HepG2 (cell line): ENCODE data around the gene SOBP. TPM values are rescaled to one million over a fixed set of nuclear protein-coding genes. Genes with fewer than 3 reads are reported as not detected.

Experiments
- ATAC-seq: fragments of 200-7000 bp; cut with Tn5 transposase; 3 replicates; pipeline ENCODE4 v1.9.1; 2020; ENCODE audit warnings: mild to moderate bottlenecking, moderate library complexity
- BruUV-seq: library from RNA; stranded (reverse); fragments of 400-500 nt; replicated peaks from 2 replicates; lab custom pipeline; 2021; lab: Mats Ljungman, UMichigan
- CTCF ChIA-PET: fragments of 300-600 bp; formaldehyde crosslinking; extraction: SDS; loops from one replicate; lab custom pipeline; 2021; ENCODE audit warnings: low total read pairs, inconsistent platforms, low intra/inter-chr PET ratio; lab: Yijun Ruan, JAX
- POLR2A ChIA-PET: fragments of 350-600 bp; sonication (Branson Sonifier 250); formaldehyde crosslinking; loops from one replicate; lab custom pipeline; 2020; ENCODE audit warnings: antibody characterized with exemption, inconsistent platforms; lab: Yijun Ruan, JAX
- DNase-seq: peaks from one replicate; pipeline ENCODE4 v3.0.0-alpha.2; 2015; ENCODE audit warnings: low spot score
- FAIRE-seq: peaks from 3 replicates; lab custom pipeline; 2011; peaks lifted over from hg19 to GRCh38; lab: Jason Lieb, UNC
- H2AFZ ChIP-seq: one replicate; pipeline ENCODE4 v1.6.1; 2011; ENCODE audit warnings: low read length, inconsistent platforms
- H3K27ac ChIP-seq: fragments of 300-600 bp; 3 replicates; pipeline ENCODE4 v1.8.0; 2011; ENCODE audit warnings: mixed run types, mild to moderate bottlenecking, mixed read lengths, low read length, inconsistent platforms; ENCODE audit not compliant: insufficient read depth; ENCODE audit errors: extremely low read length
- H3K27me3 ChIP-seq, 2 experiments: fragments of 200-600 bp in 1 of 2; 2 replicates in 1 of 2; 3 replicates in 1 of 2; pipeline versions ENCODE4 v1.6.0 to v1.8.0; 2011; ENCODE audit warnings: low read length in 2 of 2, mild to moderate bottlenecking in 2 of 2, moderate library complexity in 2 of 2, inconsistent platforms in 1 of 2; ENCODE audit not compliant: insufficient read depth in 2 of 2, control insufficient read depth in 1 of 2
- H3K36me3 ChIP-seq, 2 experiments: fragments of 200-600 bp in 1 of 2; replicated peaks in 1 of 2; 2 replicates in 1 of 2; 3 replicates in 1 of 2; pipeline versions ENCODE4 v1.5.1 to v1.8.0; 2011; ENCODE audit warnings: low read length in 2 of 2, inconsistent platforms in 1 of 2; ENCODE audit not compliant: insufficient read depth in 2 of 2, control insufficient read depth in 1 of 2
- H3K4me1 ChIP-seq: 2 replicates; pipeline ENCODE4 v1.5.1; 2012; ENCODE audit warnings: low read length, inconsistent platforms; ENCODE audit not compliant: insufficient read depth
- H3K4me2 ChIP-seq: 2 replicates; pipeline ENCODE4 v1.6.0; 2011; ENCODE audit warnings: low read depth, low read length, inconsistent platforms
- H3K4me3 ChIP-seq, 3 experiments: fragments of 200-600 bp in 1 of 3; sonication (generic), shearing (Covaris generic) in 1 of 3; replicated peaks in 1 of 3; 2 replicates each; pipeline ENCODE4 v1.5.1; 2011 to 2016; ENCODE audit warnings: low read length in 3 of 3, inconsistent platforms in 2 of 3, low read depth in 2 of 3, mild to moderate bottlenecking in 2 of 3, control low read depth in 1 of 3, mixed read lengths in 1 of 3; ENCODE audit not compliant: insufficient read depth in 1 of 3
- H3K79me2 ChIP-seq: one replicate; pipeline ENCODE4 v1.6.1; 2011; ENCODE audit warnings: low read length, inconsistent platforms; ENCODE audit not compliant: insufficient read depth
- H3K9ac ChIP-seq: 2 replicates; pipeline ENCODE4 v1.6.0; 2011; ENCODE audit warnings: mild to moderate bottlenecking, low read depth, low read length, inconsistent platforms; ENCODE audit not compliant: insufficient read depth
- H3K9me3 ChIP-seq: 2 replicates; pipeline ENCODE4 v1.5.1; 2012; ENCODE audit warnings: mild to moderate bottlenecking, low read length
- H4K20me1 ChIP-seq: 2 replicates; pipeline ENCODE4 v1.6.0; 2011; ENCODE audit warnings: inconsistent platforms, mild to moderate bottlenecking, low read length, moderate library complexity; ENCODE audit not compliant: insufficient read depth
- ATF3 ChIP-seq: sonication (generic); formaldehyde crosslinking; IDR thresholded peaks from 2 replicates; pipeline ENCODE4 v1.4.0; 2020; ENCODE audit warnings: missing genetic modification reagents
- CBX2 ChIP-seq, 2 experiments: fragments of 200-600 bp in 1 of 2; sonication (generic); formaldehyde crosslinking in 1 of 2; IDR thresholded peaks; 2 replicates each; pipeline versions ENCODE4 v1.7.0 to v1.8.1; 2018 to 2022; ENCODE audit warnings: low read depth in 2 of 2, low read length in 1 of 2, mild to moderate bottlenecking in 1 of 2, missing genetic modification reagents in 1 of 2
- EP300 ChIP-seq, 3 experiments: sonication (generic) in 1 of 3; formaldehyde crosslinking in 1 of 3; IDR thresholded peaks; 2 replicates each; pipeline versions ENCODE4 v1.5.1 to v1.6.1; 2011 to 2020; ENCODE audit warnings: low read depth in 2 of 3, low read length in 2 of 3, borderline replicate concordance in 1 of 3, improper control_type of control experiment in 1 of 3, mild to moderate bottlenecking in 1 of 3, missing genetic modification reagents in 1 of 3, moderate library complexity in 1 of 3
- GATA4 ChIP-seq: sonication (generic); IDR thresholded peaks from 2 replicates; pipeline ENCODE4 v1.6.1; 2016; ENCODE audit warnings: antibody characterized with exemption, low read depth, borderline replicate concordance
- HMG20B ChIP-seq: conservative IDR thresholded peaks from 2 replicates; pipeline ENCODE4 v1.6.1; 2016; ENCODE audit warnings: missing genetic modification reagents, missing compliant biosample characterization
- MAF1 ChIP-seq: sonication (generic); formaldehyde crosslinking; IDR thresholded peaks from 2 replicates; pipeline ENCODE4 v1.5.0; 2020; ENCODE audit warnings: missing genetic modification reagents, borderline replicate concordance
- NCOA1 ChIP-seq: sonication (generic); formaldehyde crosslinking; IDR thresholded peaks from 2 replicates; pipeline ENCODE4 v1.9.0; 2021; ENCODE audit warnings: missing genetic modification reagents
- RNF2 ChIP-seq: fragments of 450-650 bp; conservative IDR thresholded peaks from 2 replicates; pipeline ENCODE4 v1.6.1; 2016; ENCODE audit warnings: low read depth
- SMARCE1 ChIP-seq: fragments of 450-650 bp; IDR thresholded peaks from 2 replicates; pipeline ENCODE4 v1.6.1; 2017; ENCODE audit warnings: borderline replicate concordance
- U2AF2 ChIP-seq: fragments of 200-400 bp; formaldehyde crosslinking; IDR thresholded peaks from 2 replicates; pipeline ENCODE4 v1.6.1; 2017; ENCODE audit warnings: low read depth, mild to moderate bottlenecking, low read length
- ZBTB38 ChIP-seq: sonication (generic); formaldehyde crosslinking; IDR thresholded peaks from 2 replicates; pipeline ENCODE4 v1.5.1; 2020; ENCODE audit warnings: mild to moderate bottlenecking, missing genetic modification reagents
- ZNF235 ChIP-seq: sonication (generic); formaldehyde crosslinking; IDR thresholded peaks from 2 replicates; pipeline ENCODE4 v1.8.1; 2023; ENCODE audit warnings: mild to moderate bottlenecking, missing genetic modification reagents, borderline replicate concordance
- ZNF326 ChIP-seq: sonication (generic); formaldehyde crosslinking; IDR thresholded peaks from 2 replicates; pipeline ENCODE4 v1.4.0; 2020; ENCODE audit warnings: missing genetic modification reagents, borderline replicate concordance
- ZNF460 ChIP-seq: sonication (generic); formaldehyde crosslinking; IDR thresholded peaks from 2 replicates; pipeline ENCODE4 v1.5.1; 2020; ENCODE audit warnings: missing genetic modification reagents, mild to moderate bottlenecking, borderline replicate concordance
- ZNF576 ChIP-seq: sonication (generic); formaldehyde crosslinking; IDR thresholded peaks from 2 replicates; pipeline ENCODE4 v1.4.0; 2020; ENCODE audit warnings: mild to moderate bottlenecking, missing genetic modification reagents
- ZNF724P ChIP-seq: sonication (generic); formaldehyde crosslinking; IDR thresholded peaks from 2 replicates; pipeline ENCODE4 v1.8.0; 2022; ENCODE audit warnings: missing genetic modification reagents, borderline replicate concordance
- ZNF788 ChIP-seq: sonication (generic); formaldehyde crosslinking; IDR thresholded peaks from 2 replicates; pipeline ENCODE4 v1.5.0; 2020; ENCODE audit warnings: mild to moderate bottlenecking, missing genetic modification reagents, borderline replicate concordance
- WGBS: methylation state at CpG from one replicate; pipeline ENCODE4 v1.1.6; 2017; ENCODE audit warnings: low lambda C conversion rate; 5-methylcytosine and 5-hydroxymethylcytosine counted together
- in situ Hi-C: cut with HindIII; loops from 2 replicates; pipeline ENCODE4 v1.10.0; 2017; ENCODE audit warnings: low pct_unique_long_range_greater_than_20kb; ENCODE audit not compliant: extremely low pct_ligation_motif_present
- intact Hi-C: fragments of 100-400 bp; cut with micrococcal nuclease; formaldehyde crosslinking; loops from one replicate; pipeline ENCODE4 v1.10.0; 2022; ENCODE audit not compliant: unreplicated experiment
- polyA plus RNA-seq, 8 experiments: library from polyadenylated mRNA; depleted of rRNA in 3 of 8; stranded (reverse) in 7 of 8; unstranded in 1 of 8; fragments of >200 nt; fragmentation: Illumina TruSeq in 4 of 8; extraction: Trizol in 4 of 8; gene quantifications; 2 replicates each; pipeline versions ENCODE4 v1.2.1 to v1.2.3, GENCODE V29; 2011 to 2016; ENCODE audit warnings: low read depth in 4 of 8, missing spikeins in 1 of 8, mixed read lengths in 1 of 8; ENCODE audit not compliant: insufficient read depth in 1 of 8
- total RNA-seq, 5 experiments: library from RNA; depleted of rRNA; stranded (reverse); fragments of >200 nt; fragmentation: Illumina TruSeq; extraction: Trizol; gene quantifications; 2 replicates each; pipeline ENCODE4 v1.2.3, GENCODE V29; 2016; ENCODE audit warnings: low read depth in 1 of 5

SOBP gene
- total and polyA plus RNA-seq, 2 of the 13 experiments (the other 11 are each of a cell fraction or from before 2014, with no cell fraction given) = 1.5 to 6.9 TPM

- H3K4me2 ChIP-seq = no peak overlapping the region
- H3K27me3 ChIP-seq = no peaks in the 10 kb centered on the region
- H2AFZ ChIP-seq = no peak overlapping the region
- no TSS peak for BruUV-seq
- ChIA-PET POLR2A (no interaction called here), CTCF (no interaction called here)
- in situ Hi-C loops = no loop called here
- FAIRE-seq (no peak), DNase-seq (no peak), ATAC-seq (no peak)
- WGBS = 96% methylated on average over 6 of the region's 6 CpGs
- H3K4me1 ChIP-seq = no peaks in the 10 kb centered on the region
- H3K36me3 ChIP-seq = peaks cover 3 to 37% of the 10 kb centered on the region in 2 experiments
- no peak overlapping the region for H3K27ac ChIP-seq
- H3K4me3 ChIP-seq = no peak overlapping the region
- TF ChIP-seq ZBTB38 (CRISPR knock-in tag) = no peak
- no peak for TF ChIP-seq ZNF724P (CRISPR knock-in tag)
- no peak for TF ChIP-seq ZNF576
- no peak for TF ChIP-seq ZNF235 (CRISPR knock-in tag)
- TF ChIP-seq ZNF460 = no peak
- TF ChIP-seq ZNF326 (CRISPR knock-in tag) = no peak
- no peak for TF ChIP-seq U2AF2
- TF ChIP-seq EP300 (IDR thresholded peaks at IDR 0.05; ENCODE audit: low read depth in 2 of 2, low read length in 2 of 2) = no peak
- TF ChIP-seq EP300 (CRISPR knock-in tag; IDR thresholded peaks at IDR 0.05; ENCODE audit: borderline replicate concordance) = no peak
- no peak for TF ChIP-seq HMG20B
- no peak for TF ChIP-seq NCOA1
- no peak for TF ChIP-seq ATF3 (CRISPR knock-in tag)
- TF ChIP-seq RNF2 = no peak
- TF ChIP-seq CBX2 (IDR thresholded peaks at IDR 0.05; ENCODE audit: low read depth, low read length) = no peak
- TF ChIP-seq CBX2 (CRISPR knock-in tag; IDR thresholded peaks at IDR 0.05; ENCODE audit: low read depth) = no peak
- TF ChIP-seq GATA4 = no peak
- TF ChIP-seq SMARCE1 = no peak
- no peak for TF ChIP-seq MAF1
- TF ChIP-seq ZNF788 (CRISPR knock-in tag) = no peak
- H4K20me1 ChIP-seq = no peaks in the 10 kb centered on the region
- H3K79me2 ChIP-seq = no peaks in the 10 kb centered on the region
- H3K9ac ChIP-seq = no peak overlapping the region
- intact Hi-C loops = no loop called here
- no peaks in the 10 kb centered on the region for H3K9me3 ChIP-seq
These were observed 83.0 kb downstream of the SOBP start for GRCh38 chr6:107572886-107573285.
